SJCRH30 (cell line): ENCODE measurements around the gene GABRB3. TPM values are rescaled to one million over a fixed set of nuclear protein-coding genes. Genes with fewer than 3 reads are reported as not detected.
A peak's percentile ranks its signal among the peaks of the same experiment; 100 is the strongest.

Source experiments
- DNase-seq, 2 experiments: peaks; one replicate each; pipeline ENCODE4 v3.0.0-alpha.2; 2015 to 2020
- H3K27ac ChIP-seq: fragments of 250-450 bp; sonication (Bioruptor Pico); 2 replicates; pipeline ENCODE4 v1.5.1; 2020; ENCODE audit warnings: mild to moderate bottlenecking, moderate library complexity
- H3K27me3 ChIP-seq: fragments of 250-450 bp; sonication (Bioruptor Pico); 2 replicates; pipeline ENCODE4 v1.5.1; 2020; ENCODE audit warnings: mild to moderate bottlenecking, moderate library complexity
- H3K36me3 ChIP-seq: fragments of 250-450 bp; sonication (Bioruptor Pico); 2 replicates; pipeline ENCODE4 v1.5.1; 2020; ENCODE audit warnings: mild to moderate bottlenecking, moderate library complexity
- H3K4me1 ChIP-seq: fragments of 250-450 bp; sonication (Bioruptor Pico); 2 replicates; pipeline ENCODE4 v1.5.1; 2020; ENCODE audit warnings: mild to moderate bottlenecking, moderate library complexity
- H3K4me3 ChIP-seq: fragments of 250-450 bp; sonication (Bioruptor Pico); 2 replicates; pipeline ENCODE4 v1.5.1; 2020; ENCODE audit warnings: mild to moderate bottlenecking, moderate library complexity
- H3K9me3 ChIP-seq: fragments of 250-450 bp; sonication (Bioruptor Pico); replicated peaks from 2 replicates; pipeline ENCODE4 v1.5.1; 2020; ENCODE audit warnings: mild to moderate bottlenecking, moderate library complexity
- total RNA-seq: library from RNA; depleted of rRNA; stranded (reverse); fragments of >200 nt; shearing (Covaris generic); gene quantifications from 2 replicates; pipeline ENCODE4 v1.2.3, GENCODE V29; 2014; rRNA removed

The GABRB3 gene
- 5.2 and 6.1 TPM in 2 replicates for total RNA-seq

DNA sequence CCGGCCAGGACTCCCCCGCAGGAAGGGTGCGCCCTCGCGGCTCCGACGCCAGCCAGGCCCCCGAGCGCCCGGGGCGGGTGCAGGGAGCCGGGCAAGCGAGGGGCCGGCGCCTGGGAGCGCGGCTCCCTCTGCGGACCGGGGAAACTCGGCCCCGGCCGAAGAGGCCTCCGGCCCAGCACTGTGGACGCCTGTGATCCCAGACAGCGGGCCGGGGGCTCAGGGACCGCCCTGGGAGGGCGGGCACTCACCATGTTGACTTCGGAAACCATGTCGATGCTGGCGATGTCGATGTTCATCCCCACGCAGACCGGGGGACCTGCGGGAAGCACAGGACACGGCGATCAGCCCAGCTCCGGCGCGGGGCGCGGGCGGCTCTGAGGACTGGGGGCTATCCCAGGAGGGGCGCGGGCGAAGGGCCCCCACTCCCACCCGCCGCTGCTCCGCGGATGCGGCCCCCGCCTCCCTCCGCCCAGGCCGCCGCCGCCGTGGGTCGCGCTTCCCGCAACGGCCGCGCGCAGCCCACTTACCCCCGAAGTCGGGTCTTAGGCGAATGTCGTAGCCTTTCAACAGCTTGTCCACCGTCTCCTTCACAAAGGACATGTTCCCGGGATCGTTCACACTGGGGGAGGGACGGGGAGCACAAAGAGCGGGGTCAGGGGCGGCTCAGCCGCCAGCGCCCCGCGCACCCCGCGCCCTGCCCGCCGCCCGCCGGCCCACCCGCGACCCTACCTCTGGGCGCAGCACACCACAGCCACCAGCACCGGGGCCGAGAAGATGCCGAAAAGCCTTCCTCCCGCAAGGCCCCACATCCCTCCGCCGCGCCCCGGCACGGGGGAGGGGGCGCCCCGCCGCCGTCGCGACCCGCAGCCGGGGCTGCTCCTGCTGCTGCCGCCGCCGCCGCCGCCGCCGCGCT is at the start of gene GABRB3:
Gene GABRB3 (minus strand): TSS at position 913 of the 913 bp plus-strand sequence.
- no peak within 1 kb of the TSS for H3K27ac ChIP-seq

DNA sequence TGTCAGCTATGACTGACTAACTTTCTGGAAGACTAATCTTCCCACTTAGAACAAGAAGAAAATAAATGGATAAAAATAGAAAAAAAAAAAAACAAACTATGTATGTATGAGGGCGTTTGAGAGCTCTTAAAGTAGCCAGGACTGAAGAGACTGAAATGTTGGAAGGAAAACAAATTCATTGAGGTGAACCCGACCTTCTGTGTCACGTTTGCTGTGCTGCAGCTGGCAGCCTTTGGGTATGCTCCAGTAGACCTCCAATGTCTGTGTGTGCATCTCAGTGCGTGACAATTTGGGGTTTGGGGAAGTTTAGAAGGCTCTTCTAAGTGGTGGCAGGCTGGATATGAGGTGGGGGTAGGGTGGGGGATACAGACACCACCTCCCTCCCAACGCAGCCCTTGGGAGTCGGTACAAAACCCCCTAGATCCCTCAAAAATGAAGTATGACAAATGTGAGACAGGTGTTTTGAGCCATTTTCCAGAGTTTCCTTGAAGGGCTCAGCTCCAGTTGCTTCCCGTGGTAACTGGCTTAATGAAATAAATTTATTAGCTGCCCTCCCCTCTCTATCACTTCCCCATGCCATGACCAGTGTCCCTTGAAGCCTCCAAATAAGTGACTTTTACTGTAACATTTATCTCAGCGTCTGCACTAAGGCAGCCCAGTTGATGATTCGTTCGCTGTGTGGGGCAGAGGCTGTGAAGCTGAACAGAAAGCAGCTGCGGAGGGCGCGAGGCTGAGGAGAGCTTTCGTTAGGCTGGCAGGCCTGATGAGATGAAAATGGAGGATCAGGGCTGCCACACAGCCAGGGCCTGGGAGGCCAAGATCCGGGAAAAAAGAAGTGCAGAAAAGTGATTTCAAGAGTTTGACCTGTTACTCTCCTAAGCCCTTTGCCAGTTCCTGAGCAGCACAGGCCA is 34.9 kb upstream of the GABRB3 start:
- Histone ChIP-seq H3K27ac (peak overlapping the region; percentile 92), H3K36me3 (no peaks in the 10 kb centered on the region), H3K27me3 (no peaks in the 10 kb centered on the region), H3K9me3 (no peaks in the 10 kb centered on the region), H3K4me3 (peak overlapping the region; percentile 41), H3K4me1 (peaks cover 44% of the 10 kb centered on the region)
- peak; percentile 82 to 90 for DNase-seq

More for the DNA sequence above, at the start of gene GABRB3:
- H3K4me3 ChIP-seq, result peak within 1 kb of the TSS; percentile 62
- peaks cover 6% of the 10 kb centered on the region for H3K4me1 ChIP-seq
- no peaks in the 10 kb centered on the region for H3K27me3 ChIP-seq
- no peaks in the 10 kb centered on the region for H3K36me3 ChIP-seq
- DNase-seq, result no peak
- no peaks in the 10 kb centered on the region for H3K9me3 ChIP-seq

DNA sequence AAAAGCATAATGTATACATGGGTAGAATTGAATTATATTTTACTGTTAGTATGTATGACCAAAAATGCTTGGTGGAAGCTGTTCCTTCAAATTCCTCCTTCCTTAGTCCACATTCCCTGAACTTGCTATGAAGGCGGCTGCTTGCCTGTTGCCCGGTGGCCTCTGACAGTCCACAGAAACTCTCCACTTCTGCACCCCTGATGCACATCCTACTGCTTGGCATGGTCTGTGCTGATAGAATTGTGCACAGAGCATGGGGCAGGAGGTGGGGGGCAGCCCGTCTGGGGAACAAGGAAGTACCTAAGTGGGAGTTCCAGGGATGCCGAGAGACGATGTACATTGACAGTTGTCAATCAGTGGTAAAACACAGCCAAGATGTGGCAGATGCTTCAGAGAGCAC is 33.7 kb upstream of the GABRB3 start:
- peak overlapping the region; percentile 92; the same call in 1 of the 2 replicates for H3K27ac ChIP-seq
- DNase-seq, result no peak
- no peaks in the 10 kb centered on the region for H3K36me3 ChIP-seq
- no peaks in the 10 kb centered on the region for H3K9me3 ChIP-seq
- no peaks in the 10 kb centered on the region for H3K27me3 ChIP-seq
- no peak overlapping the region for H3K4me3 ChIP-seq
- peaks cover 44% of the 10 kb centered on the region for H3K4me1 ChIP-seq

DNA sequence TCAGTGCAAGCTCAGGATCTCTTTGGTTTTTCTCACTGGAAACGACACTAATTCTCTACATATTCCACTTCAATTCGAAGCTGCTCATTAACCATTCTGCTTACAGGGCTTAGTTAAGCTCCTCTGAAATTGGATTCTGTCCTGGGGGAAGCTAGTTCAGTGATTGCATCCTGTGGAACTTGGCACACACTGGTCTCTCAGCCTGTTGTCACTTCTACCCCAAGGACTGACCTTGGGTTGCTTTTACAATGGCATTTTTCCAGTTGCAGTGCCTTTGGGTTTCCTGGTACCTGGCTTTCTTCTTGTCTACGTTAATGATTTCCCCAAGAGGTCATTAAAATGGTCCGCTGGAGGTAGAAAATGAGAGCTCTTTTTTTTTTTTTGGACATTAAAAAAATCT is 33.3 kb upstream of the GABRB3 start:
- Histone ChIP-seq H3K9me3 (no peaks in the 10 kb centered on the region), H3K27ac (no peak overlapping the region), H3K36me3 (no peaks in the 10 kb centered on the region), H3K27me3 (no peaks in the 10 kb centered on the region), H3K4me3 (no peak overlapping the region), H3K4me1 (peaks cover 44% of the 10 kb centered on the region)
- peak; percentile 11 to 52 for DNase-seq

DNA sequence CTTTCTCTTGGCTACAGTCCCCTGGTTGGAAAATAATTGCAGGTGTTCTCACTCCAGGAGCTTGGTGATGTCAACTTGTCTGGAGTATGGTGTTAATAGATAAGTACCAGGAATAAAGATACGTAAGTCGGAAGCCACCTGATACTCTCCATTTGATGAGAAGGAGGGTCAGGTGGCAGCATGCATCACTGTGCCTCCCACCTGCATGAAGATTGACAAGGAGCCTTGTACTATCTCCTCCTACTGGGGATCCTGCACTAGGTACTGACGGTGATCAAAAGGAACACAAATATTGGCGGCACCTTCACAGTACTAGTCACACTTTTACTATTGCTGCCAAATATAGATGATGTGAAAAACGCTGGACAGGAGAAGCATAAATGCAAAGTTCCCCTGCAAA is 32.6 kb upstream of the GABRB3 start:
- H3K4me1 ChIP-seq, result peaks cover 44% of the 10 kb centered on the region
- no peak overlapping the region for H3K27ac ChIP-seq
- H3K9me3 ChIP-seq, result no peaks in the 10 kb centered on the region
- H3K36me3 ChIP-seq, result no peaks in the 10 kb centered on the region
- DNase-seq, result no peak
- no peaks in the 10 kb centered on the region for H3K27me3 ChIP-seq
- H3K4me3 ChIP-seq, result no peak overlapping the region

DNA sequence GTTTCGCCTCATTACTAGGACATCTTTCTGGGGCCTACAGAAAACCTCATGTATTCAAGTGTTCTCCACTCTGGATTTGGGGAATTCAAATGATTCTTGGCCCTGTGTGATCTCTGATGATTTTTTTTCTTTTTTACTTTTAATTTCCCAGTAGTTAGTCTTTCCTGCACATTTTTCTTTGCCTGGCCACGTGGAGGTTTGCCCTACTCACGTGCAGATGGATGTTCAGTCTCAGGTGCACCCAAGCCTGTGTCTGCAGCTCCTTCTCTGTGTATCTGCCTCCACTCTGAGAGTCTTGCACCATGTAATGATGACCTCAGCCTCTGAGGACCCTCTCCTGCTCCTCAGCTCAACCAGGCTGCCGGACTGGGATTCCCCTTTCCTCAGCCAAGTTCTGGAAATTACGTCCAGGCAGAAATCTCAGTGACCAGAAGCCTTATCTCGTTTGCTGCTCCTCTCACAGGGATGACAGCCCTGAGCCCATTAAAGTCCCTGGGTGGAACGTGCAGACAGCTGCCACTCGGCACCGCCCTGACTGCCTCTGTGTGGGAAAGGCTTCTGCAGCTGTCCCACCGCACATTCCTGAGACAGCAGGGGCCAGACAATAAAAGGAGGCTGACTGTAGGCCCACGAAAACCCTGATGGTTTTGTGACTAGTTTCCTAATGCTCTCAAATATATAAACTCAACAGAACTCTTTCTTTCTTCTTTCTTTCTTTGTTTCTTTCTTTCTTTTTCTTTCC is 31.4 kb upstream of the GABRB3 start:
- DNase-seq, result peak; percentile 86 to 89
- H3K4me3 ChIP-seq, result no peak overlapping the region
- H3K9me3 ChIP-seq, result no peaks in the 10 kb centered on the region
- H3K27me3 ChIP-seq, result no peaks in the 10 kb centered on the region
- peak overlapping the region; percentile 44 for H3K27ac ChIP-seq
- H3K4me1 ChIP-seq, result peaks cover 44% of the 10 kb centered on the region
- no peaks in the 10 kb centered on the region for H3K36me3 ChIP-seq

DNA sequence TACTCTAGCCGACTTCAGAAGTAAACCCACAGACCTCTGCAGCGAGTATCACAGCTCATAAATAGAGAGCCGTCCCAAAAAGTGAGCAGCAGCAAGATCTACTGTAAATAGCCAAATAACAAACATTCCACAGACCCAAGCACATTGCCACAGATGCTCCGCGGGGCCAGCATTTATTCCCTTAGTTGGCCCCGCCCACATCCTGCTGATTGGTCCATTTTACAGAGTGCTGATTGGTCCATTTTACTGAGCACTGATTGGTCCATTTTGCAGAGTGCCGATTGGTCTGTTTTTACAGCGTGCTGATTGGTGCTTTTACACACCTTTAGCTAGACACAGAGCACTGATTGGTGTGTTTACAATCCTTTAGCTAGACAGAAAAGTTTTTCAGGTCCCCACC is 17.3 kb upstream of the GABRB3 start:
- Histone ChIP-seq H3K4me1 (no peaks in the 10 kb centered on the region), H3K9me3 (no peaks in the 10 kb centered on the region), H3K27ac (no peak overlapping the region), H3K27me3 (no peaks in the 10 kb centered on the region), H3K4me3 (no peak overlapping the region), H3K36me3 (no peaks in the 10 kb centered on the region)
- no peak for DNase-seq

DNA sequence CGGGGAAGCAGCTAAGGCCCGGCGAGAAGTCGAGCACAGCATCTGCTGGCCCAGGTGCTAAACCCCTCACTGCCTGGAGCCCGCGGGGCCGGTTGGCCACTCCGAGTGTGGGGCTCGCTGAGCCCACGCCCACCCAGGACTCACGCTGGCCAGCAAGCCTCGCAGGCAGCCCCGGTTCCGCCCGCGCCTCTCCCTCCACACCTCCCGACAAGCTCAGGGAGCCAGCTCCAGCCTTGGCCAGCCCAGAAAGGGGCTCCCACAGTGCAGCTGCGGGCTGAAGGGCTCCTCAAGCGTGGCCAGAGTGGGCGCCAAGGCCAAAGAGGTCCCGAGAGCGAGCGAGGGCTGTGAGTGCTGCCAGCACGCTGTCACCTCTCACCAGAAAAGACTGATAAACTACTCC is 8.9 kb upstream of the GABRB3 start:
- no peaks in the 10 kb centered on the region for H3K27me3 ChIP-seq
- no peak overlapping the region for H3K4me3 ChIP-seq
- H3K9me3 ChIP-seq, result no peaks in the 10 kb centered on the region
- H3K4me1 ChIP-seq, result no peaks in the 10 kb centered on the region
- H3K27ac ChIP-seq, result no peak overlapping the region
- no peaks in the 10 kb centered on the region for H3K36me3 ChIP-seq
- no peak for DNase-seq

DNA sequence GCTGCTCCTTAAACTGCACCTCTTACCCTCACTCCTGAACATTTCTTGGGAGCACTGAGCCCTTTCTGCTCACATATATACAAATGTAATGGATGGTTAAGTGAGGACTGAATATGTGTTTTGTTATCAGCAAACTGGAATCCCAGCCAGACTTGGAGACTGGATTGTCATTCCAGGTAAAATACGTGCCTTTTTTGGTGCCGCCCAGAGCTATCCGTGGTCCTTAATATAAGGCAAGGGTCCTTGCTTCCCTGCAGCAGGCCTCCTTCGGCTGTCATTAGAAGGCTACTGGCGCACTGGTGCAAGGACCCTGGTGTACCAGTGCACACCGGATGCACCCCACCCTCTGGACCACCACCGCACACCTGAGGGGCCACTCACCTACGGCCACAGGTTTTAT is 1.1 kb upstream of the GABRB3 start:
- no peak for DNase-seq
- H3K4me1 ChIP-seq, result no peaks in the 10 kb centered on the region

DNA sequence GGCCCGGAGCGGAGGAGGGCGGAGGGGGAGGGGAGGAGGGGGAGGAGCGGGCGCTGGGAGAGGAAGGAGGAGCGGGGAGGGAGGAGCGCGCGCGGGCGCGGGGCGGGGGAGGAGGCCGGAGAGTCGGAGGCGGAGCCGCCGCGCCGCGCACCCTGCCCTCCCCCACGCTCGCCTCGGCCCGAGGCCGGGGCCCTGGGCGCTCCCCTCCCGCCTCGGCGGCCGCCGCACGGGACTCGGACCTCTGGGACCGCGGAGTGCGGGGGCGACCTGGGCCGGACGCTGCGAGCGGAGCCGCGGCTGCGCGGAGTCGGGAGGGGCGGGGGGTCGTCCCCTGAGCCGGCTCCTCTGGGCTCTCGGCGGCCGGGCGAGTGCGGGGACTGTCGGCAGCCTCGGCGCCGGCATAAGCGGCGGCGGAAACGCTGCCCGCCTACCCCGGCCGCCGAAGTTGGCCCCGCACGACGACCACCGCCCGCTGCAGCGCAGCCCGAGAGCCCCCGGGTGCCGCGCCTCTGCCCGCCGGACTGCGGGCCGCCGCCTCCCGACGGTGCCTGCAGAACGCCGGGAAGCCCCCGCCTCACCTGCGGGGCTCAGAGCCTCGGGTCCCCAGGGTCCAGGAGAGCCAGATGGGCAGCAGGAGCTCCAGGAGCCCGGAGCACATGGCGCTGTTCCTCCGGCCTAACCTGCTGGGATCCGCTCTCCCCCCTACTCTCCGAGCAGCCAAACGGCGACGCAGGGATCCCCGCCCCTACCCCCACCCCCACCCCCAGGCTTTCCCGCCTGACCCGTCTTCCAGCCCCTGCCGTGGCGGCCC is 406 bp upstream of the GABRB3 start:
- Histone ChIP-seq H3K9me3 (no peaks in the 10 kb centered on the region), H3K4me3 (peak overlapping the region; percentile 62), H3K27ac (no peak overlapping the region), H3K4me1 (no peaks in the 10 kb centered on the region; the same call in 1 of the 2 replicates), H3K27me3 (no peaks in the 10 kb centered on the region), H3K36me3 (no peaks in the 10 kb centered on the region)
- peak; percentile 52 to 64 for DNase-seq

More for the DNA sequence above, 1.1 kb upstream of the GABRB3 start:
- Histone ChIP-seq H3K27me3 (no peaks in the 10 kb centered on the region), H3K9me3 (no peaks in the 10 kb centered on the region), H3K4me3 (peak overlapping the region; percentile 62), H3K36me3 (no peaks in the 10 kb centered on the region), H3K27ac (no peak overlapping the region)

DNA sequence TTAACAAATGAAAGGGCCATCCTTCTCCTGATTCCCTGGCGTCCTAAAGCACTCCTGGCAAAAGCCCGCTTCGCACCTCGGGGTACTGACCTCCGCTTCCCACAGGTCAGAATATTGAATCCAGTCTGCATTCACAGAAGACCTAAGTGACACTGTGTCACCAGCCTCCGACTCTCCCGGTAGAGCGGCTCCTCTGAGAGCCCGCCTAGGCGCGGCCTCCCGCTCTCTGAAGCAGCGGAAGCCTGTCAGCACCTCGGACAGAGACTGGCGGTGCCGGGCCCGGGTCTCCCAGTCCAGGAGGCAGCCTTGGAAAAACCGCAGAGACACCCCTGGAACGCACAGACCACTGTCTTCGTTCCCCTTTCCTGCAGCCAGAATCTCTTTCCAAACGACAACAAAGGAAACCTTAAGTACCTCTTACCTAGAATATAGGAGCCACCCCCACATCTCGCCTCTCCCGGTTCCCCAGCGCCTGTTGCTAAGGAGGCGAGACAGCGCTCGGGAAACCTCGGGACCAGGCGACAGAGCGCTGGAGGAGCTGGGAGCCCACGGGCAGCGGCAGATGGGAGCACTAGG is 1.2 kb downstream of the GABRB3 start:
- Histone ChIP-seq H3K9me3 (no peaks in the 10 kb centered on the region), H3K4me3 (no peak overlapping the region), H3K27ac (no peak overlapping the region), H3K27me3 (no peaks in the 10 kb centered on the region), H3K4me1 (peaks cover 13% of the 10 kb centered on the region), H3K36me3 (no peaks in the 10 kb centered on the region)
- DNase-seq, result no peak

DNA sequence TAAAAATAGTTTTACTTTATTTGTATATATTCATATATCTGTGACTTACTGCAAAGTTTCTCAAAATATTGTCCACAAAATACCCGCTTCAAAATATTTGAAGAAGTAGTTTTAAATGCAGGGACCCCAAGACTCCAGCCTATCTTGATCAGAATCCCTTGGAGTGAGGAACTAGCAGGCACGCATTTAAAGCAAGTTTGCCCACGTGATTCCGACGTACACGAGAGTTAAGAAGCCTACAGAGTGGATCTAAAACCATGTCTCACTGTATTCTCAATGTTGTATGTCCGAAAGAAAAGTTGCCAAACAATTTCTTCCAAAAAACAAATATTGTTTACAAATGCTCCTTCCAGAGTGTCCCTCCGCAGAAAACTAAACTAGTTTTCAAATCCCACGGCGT is 1.7 kb downstream of the GABRB3 start:
- Histone ChIP-seq H3K27me3 (no peaks in the 10 kb centered on the region), H3K27ac (no peak overlapping the region), H3K36me3 (no peaks in the 10 kb centered on the region), H3K4me3 (no peak overlapping the region), H3K9me3 (no peaks in the 10 kb centered on the region), H3K4me1 (peaks cover 13% of the 10 kb centered on the region)
- no peak for DNase-seq

DNA sequence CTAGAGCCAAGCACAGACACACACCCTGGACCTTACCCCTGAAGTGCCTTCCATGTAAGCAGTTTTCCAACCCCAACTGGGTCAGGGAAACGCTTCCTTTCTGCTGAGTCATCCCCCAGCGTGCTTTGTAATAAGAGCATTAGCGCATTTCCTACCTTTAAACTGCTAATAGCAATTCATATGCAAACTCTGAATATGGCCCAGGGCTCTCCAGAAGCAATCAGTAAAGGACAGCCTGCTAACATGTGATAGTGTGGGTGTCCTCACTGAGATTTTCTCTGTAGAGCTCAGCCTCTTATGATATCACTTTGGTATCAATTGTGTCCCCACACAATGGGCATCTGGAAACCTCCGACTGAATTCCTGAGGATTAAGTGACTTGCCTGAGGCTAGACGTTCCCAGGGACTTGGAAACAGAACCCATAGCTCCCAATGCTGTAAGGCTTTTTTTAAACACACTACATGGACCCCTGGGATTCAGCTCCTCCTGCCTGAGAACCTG is 5.6 kb downstream of the GABRB3 start:
- Histone ChIP-seq H3K4me1 (peaks cover 13% of the 10 kb centered on the region), H3K36me3 (no peaks in the 10 kb centered on the region), H3K27me3 (no peaks in the 10 kb centered on the region), H3K9me3 (no peaks in the 10 kb centered on the region), H3K4me3 (no peak overlapping the region), H3K27ac (no peak overlapping the region)
- DNase-seq, result peak; percentile 80 to 90
